8988T (cell line): ENCODE results near the gene SLC11A1.

ENCODE experiments used
- DNase-seq: peaks from one replicate; pipeline ENCODE4 v3.0.0; 2011

Gene SLC11A1

GRCh38 chr2:218395090-218395444 lies 13.0 kb downstream of the SLC11A1 start:
- DNase-seq, result no peak

- no peak for DNase-seq
Measured at GRCh38 chr2:218395456-218395825, 13.4 kb downstream of the SLC11A1 start.

- peak; percentile 93 for DNase-seq
Measured at GRCh38 chr2:218395826-218396687, 14.0 kb downstream of the SLC11A1 start.

GRCh38 chr2:218396688-218397462 lies 14.8 kb downstream of the SLC11A1 start:
- DNase-seq, result peak; percentile 78

GRCh38 chr2:218397463-218397819 lies 15.4 kb downstream of the SLC11A1 start:
- no peak for DNase-seq

GRCh38 chr2:218397820-218398436 lies 15.9 kb downstream of the SLC11A1 start:
- peak; percentile 55 for DNase-seq

GRCh38 chr2:218398437-218399390 lies 16.6 kb downstream of the SLC11A1 start:
- no peak for DNase-seq

- peak; percentile 99 for DNase-seq
Measured at GRCh38 chr2:218399391-218400166, 17.5 kb downstream of the SLC11A1 start, which contains the start of gene CTDSP1. CTDSP1 (plus strand) TSS chr2:218399868; CDS start chr2:218400091, 223 bp downstream.

- DNase-seq, result peak; percentile 59
Measured at GRCh38 chr2:218400167-218400929, 18.3 kb downstream of the SLC11A1 start.

- DNase-seq, result peak; percentile 52
Measured at GRCh38 chr2:218400930-218401881, 19.1 kb downstream of the SLC11A1 start.

- DNase-seq, result no peak
Measured at GRCh38 chr2:218401890-218402289, 19.8 kb downstream of the SLC11A1 start.

- DNase-seq, result no peak
Measured at GRCh38 chr2:218402491-218402901, 20.4 kb downstream of the SLC11A1 start.

- no peak for DNase-seq
Measured at GRCh38 chr2:218402911-218403411, 20.9 kb downstream of the SLC11A1 start.

- no peak for DNase-seq
Measured at GRCh38 chr2:218403810-218404209, 21.7 kb downstream of the SLC11A1 start.

- DNase-seq, result no peak
Measured at GRCh38 chr2:218404351-218405085, 22.4 kb downstream of the SLC11A1 start.

- no peak for DNase-seq
Measured at GRCh38 chr2:218405086-218405745, 23.1 kb downstream of the SLC11A1 start.

- no peak for DNase-seq
Measured at GRCh38 chr2:218405746-218406208, 23.7 kb downstream of the SLC11A1 start.
